ENCODE data around the gene TTC21A. TPM values are rescaled to one million over a fixed set of nuclear protein-coding genes. Genes with fewer than 3 reads are reported as not detected.
"Not testable (repeated sequence)": the region's sequence is repeated elsewhere in the genome, so short reads cannot be mapped to it uniquely, and the experiment has no call there.

Gene TTC21A
- total RNA-seq, 1 donor from 2014 or later = 12.3 TPM

GRCh38 chr3:39169712-39170111, 62.2 kb downstream of the TTC21A start:
- Mint-ChIP-seq H3K27me3 (ENCODE audit: low read depth) (no peaks in the 10 kb centered on the region), H3K27ac (no peak overlapping the region), H3K36me3 (no peaks in the 10 kb centered on the region), H3K4me1 (peaks cover 15% of the 10 kb centered on the region), H3K9me3 (peaks cover 5% of the 10 kb centered on the region), H3K4me3 (no peak overlapping the region)
- no peak for DNase-seq (ENCODE audit: low spot score in 2 of 2, unreplicated experiment in 2 of 2)
- no peak for TF ChIP-seq CTCF (IDR thresholded peaks at IDR 0.05; ENCODE audit: unreplicated experiment)

- no peak for DNase-seq (ENCODE audit: low spot score in 2 of 2, unreplicated experiment in 2 of 2)
- H3K9me3 Mint-ChIP-seq = peaks cover 5% of the 10 kb centered on the region
- H3K36me3 Mint-ChIP-seq = no peaks in the 10 kb centered on the region
- TF ChIP-seq CTCF (IDR thresholded peaks at IDR 0.05; ENCODE audit: unreplicated experiment) = no peak
- H3K4me3 Mint-ChIP-seq = no peak overlapping the region
- peaks cover 17% of the 10 kb centered on the region for H3K4me1 Mint-ChIP-seq
- H3K27me3 Mint-ChIP-seq (ENCODE audit: low read depth) = no peaks in the 10 kb centered on the region
- H3K27ac Mint-ChIP-seq = no peak overlapping the region
Observed at GRCh38 chr3:39170461-39170860, 63.0 kb downstream of the TTC21A start.

GRCh38 chr3:39170877-39171276, 63.4 kb downstream of the TTC21A start:
- not testable (repeated sequence) for H3K4me3 Mint-ChIP-seq; H3K36me3 Mint-ChIP-seq; H3K9me3 Mint-ChIP-seq; H3K27me3 Mint-ChIP-seq (ENCODE audit: low read depth); H3K27ac Mint-ChIP-seq; DNase-seq (ENCODE audit: low spot score in 2 of 2, unreplicated experiment in 2 of 2)
- peaks cover 19% of the 10 kb centered on the region for H3K4me1 Mint-ChIP-seq

GRCh38 chr3:39171860-39172259, 64.4 kb downstream of the TTC21A start:
- no peak overlapping the region for H3K27ac Mint-ChIP-seq
- H3K4me3 Mint-ChIP-seq = no peak overlapping the region
- peaks cover 5% of the 10 kb centered on the region for H3K9me3 Mint-ChIP-seq
- no peaks in the 10 kb centered on the region for H3K36me3 Mint-ChIP-seq
- H3K27me3 Mint-ChIP-seq (ENCODE audit: low read depth) = no peaks in the 10 kb centered on the region
- TF ChIP-seq CTCF (IDR thresholded peaks at IDR 0.05; ENCODE audit: unreplicated experiment) = no peak
- peaks cover 22% of the 10 kb centered on the region for H3K4me1 Mint-ChIP-seq
- DNase-seq (ENCODE audit: low spot score in 2 of 2, unreplicated experiment in 2 of 2) = no peak

GRCh38 chr3:39173318-39174125, 66.0 kb downstream of the TTC21A start:
- TF ChIP-seq CTCF (IDR thresholded peaks at IDR 0.05; ENCODE audit: unreplicated experiment) = no peak
- no peaks in the 10 kb centered on the region for H3K36me3 Mint-ChIP-seq
- H3K27ac Mint-ChIP-seq = no peak overlapping the region
- no peak for DNase-seq (ENCODE audit: low spot score in 2 of 2, unreplicated experiment in 2 of 2)
- H3K9me3 Mint-ChIP-seq = peaks cover 5% of the 10 kb centered on the region
- H3K4me3 Mint-ChIP-seq = no peak overlapping the region
- H3K4me1 Mint-ChIP-seq = peaks cover 32% of the 10 kb centered on the region
- no peaks in the 10 kb centered on the region for H3K27me3 Mint-ChIP-seq (ENCODE audit: low read depth)

- Mint-ChIP-seq H3K27ac (peak overlapping the region; percentile 99), H3K4me3 (no peak overlapping the region), H3K4me1 (peaks cover 49% of the 10 kb centered on the region), H3K9me3 (peaks cover 5% of the 10 kb centered on the region), H3K27me3 (ENCODE audit: low read depth) (no peaks in the 10 kb centered on the region), H3K36me3 (no peaks in the 10 kb centered on the region)
- no peak for DNase-seq (ENCODE audit: low spot score in 2 of 2, unreplicated experiment in 2 of 2)
- no peak for TF ChIP-seq CTCF (IDR thresholded peaks at IDR 0.05; ENCODE audit: unreplicated experiment)
Observed at GRCh38 chr3:39176025-39176714, 68.7 kb downstream of the TTC21A start.
